Measurements from ENCODE around the gene FOXJ1. TPM values are rescaled to one million over a fixed set of nuclear protein-coding genes. Genes with fewer than 3 reads are reported as not detected.

FOXJ1 gene
- total RNA-seq, 2 donors from 2014 or later, result 0.33 to 3.4 TPM

- Histone ChIP-seq H3K36me3 (replicated peaks in 1 of 2; ENCODE audit: insufficient read depth in 1 of 2, low read depth in 2 of 2) (no peaks in the 10 kb centered on the region), H3K9me3 (no peaks in the 10 kb centered on the region), H3K27me3 (peaks cover 0 to 22% of the 10 kb centered on the region in 2 donors), H3K4me3 (no peak overlapping the region), H3K4me1 (peaks cover 32% of the 10 kb centered on the region), H3K27ac (no peak overlapping the region)
- intact Hi-C loops (cut with DNase I), result no loop called here
- ATAC-seq, result no peak
- DNase-seq, result no peak
- TF ChIP-seq CTCF (IDR thresholded peaks at IDR 0.05), result no peak
- 39 to 80% methylated on average over 2 to 7 of the region's 8 CpGs for WGBS, 2 donors
Measured at GRCh38 chr17:76135810-76136188, 5.2 kb downstream of the FOXJ1 start.

- DNase-seq (no peak), ATAC-seq (no peak)
- peaks cover 0 to 22% of the 10 kb centered on the region in 2 donors for H3K27me3 ChIP-seq
- no peaks in the 10 kb centered on the region for H3K9me3 ChIP-seq
- H3K4me1 ChIP-seq, result peaks cover 26% of the 10 kb centered on the region
- intact Hi-C loops (cut with DNase I), result no loop called here
- WGBS, 2 donors, result 52 to 61% methylated on average over 19 to 22 of the region's 22 CpGs
- no peak overlapping the region for H3K27ac ChIP-seq
- H3K4me3 ChIP-seq, result no peak overlapping the region
- TF ChIP-seq CTCF (IDR thresholded peaks at IDR 0.05) (no peak), POLR2A (IDR thresholded peaks at IDR 0.05) (no peak)
- no peaks in the 10 kb centered on the region for H3K36me3 ChIP-seq (replicated peaks in 1 of 2; ENCODE audit: insufficient read depth in 1 of 2, low read depth in 2 of 2)
Measured at GRCh38 chr17:76134911-76135809, 5.9 kb downstream of the FOXJ1 start.

- intact Hi-C loops (cut with DNase I), result no loop called here
- no peaks in the 10 kb centered on the region for H3K9me3 ChIP-seq
- peak in 4 of 7 experiments; percentile 10 to 32 (median 23) for TF ChIP-seq CTCF (IDR thresholded peaks at IDR 0.05)
- peak in 2 of 3 donors; percentile 44 to 48 for TF ChIP-seq POLR2A (IDR thresholded peaks at IDR 0.05)
- H3K4me1 ChIP-seq, result peaks cover 8% of the 10 kb centered on the region
- ATAC-seq, result peak; percentile 85
- DNase-seq, result peak; percentile 68 to 83 (median 76)
- H3K27me3 ChIP-seq, result peaks cover 0 to 3% of the 10 kb centered on the region in 2 donors
- WGBS, 2 donors, result 12 to 45% methylated on average over 3 to 16 of the region's 21 CpGs
- no peak overlapping the region for H3K4me3 ChIP-seq
- peak overlapping the region; percentile 54 to 72 (median 64) for H3K27ac ChIP-seq
- no peaks in the 10 kb centered on the region for H3K36me3 ChIP-seq (replicated peaks in 1 of 2; ENCODE audit: insufficient read depth in 1 of 2, low read depth in 2 of 2)
Measured at GRCh38 chr17:76132574-76133338, 8.3 kb downstream of the FOXJ1 start.

- ATAC-seq (peak; percentile 5), DNase-seq (no peak)
- H3K4me1 ChIP-seq, result no peaks in the 10 kb centered on the region
- no peaks in the 10 kb centered on the region for H3K36me3 ChIP-seq (replicated peaks in 1 of 2; ENCODE audit: insufficient read depth in 1 of 2, low read depth in 2 of 2)
- H3K9me3 ChIP-seq, result no peaks in the 10 kb centered on the region
- no peak overlapping the region for H3K4me3 ChIP-seq
- H3K27me3 ChIP-seq, result no peaks in the 10 kb centered on the region
- peak overlapping the region; percentile 54 to 72 (median 64) for H3K27ac ChIP-seq
- TF ChIP-seq CTCF (IDR thresholded peaks at IDR 0.05), result no peak
- no peak for TF ChIP-seq POLR2A (IDR thresholded peaks at IDR 0.05)
- intact Hi-C loops (cut with DNase I), result no loop called here
- 51 to 65% methylated on average over 3 to 19 of the region's 21 CpGs for WGBS, 2 donors
Measured at GRCh38 chr17:76131692-76132573, 9.1 kb downstream of the FOXJ1 start.

Data from body of pancreas (tissue), 4 donors.